HG02973 (cell line): ENCODE data around the gene PYDC2.
A peak's percentile ranks its signal among the peaks of the same experiment; 100 is the strongest.

Source experiments
- ATAC-seq: cut with Tn5 transposase; IDR thresholded peaks from one replicate; pipeline ENCODE4 v1.9.1; 2021; ENCODE audit warnings: moderate library complexity; ENCODE audit not compliant: unreplicated experiment

PYDC2 gene

GRCh38 chr3:191461113-191461595 is at the start of gene PYDC2:
Gene PYDC2, plus strand, starts transcription at chr3:191461163. Its CDS starts 0 bp downstream, at chr3:191461163.
- ATAC-seq, result no peak

DNA sequence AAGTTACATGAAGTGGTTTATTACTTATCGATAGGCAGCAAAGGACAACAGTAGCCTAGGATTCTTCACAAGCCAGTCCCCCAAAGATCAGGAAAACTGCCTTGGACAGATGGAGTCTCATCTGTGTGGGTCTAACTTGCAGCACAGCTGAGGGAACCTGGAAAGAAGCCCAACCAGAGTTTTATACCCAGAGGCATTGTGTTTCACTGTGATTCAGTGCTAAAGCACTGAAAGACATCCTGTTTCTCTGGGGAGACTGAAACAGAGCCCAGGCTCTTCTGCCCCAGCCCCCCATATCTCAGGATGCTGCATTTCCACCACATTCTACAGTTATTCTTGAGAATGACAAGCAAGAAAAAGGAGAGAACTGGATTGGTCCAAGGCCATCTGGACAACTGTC is 48.2 kb upstream of the PYDC2 start:
- no peak for ATAC-seq

DNA sequence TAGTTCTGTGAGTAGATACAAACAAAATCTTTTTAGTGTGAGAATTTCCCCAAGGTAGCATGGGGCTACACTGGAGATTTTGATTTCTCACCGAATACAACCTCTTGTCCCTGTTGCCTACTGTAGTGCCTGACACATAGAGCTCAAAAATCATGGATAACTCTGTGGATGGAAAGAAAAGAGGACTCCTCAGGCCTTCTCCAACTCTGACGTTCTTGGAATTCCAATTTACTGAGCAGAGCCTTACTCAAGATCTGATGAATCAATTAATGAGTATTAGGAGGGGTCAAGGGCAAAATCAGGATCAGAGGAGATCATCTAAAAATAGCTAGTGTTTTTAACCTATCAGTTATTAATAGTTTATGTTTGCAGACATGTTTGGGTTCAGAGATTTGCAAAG is 46.7 kb upstream of the PYDC2 start:
- ATAC-seq, result no peak

GRCh38 chr3:191414732-191415131 is 46.2 kb upstream of the PYDC2 start:
- no peak for ATAC-seq

DNA sequence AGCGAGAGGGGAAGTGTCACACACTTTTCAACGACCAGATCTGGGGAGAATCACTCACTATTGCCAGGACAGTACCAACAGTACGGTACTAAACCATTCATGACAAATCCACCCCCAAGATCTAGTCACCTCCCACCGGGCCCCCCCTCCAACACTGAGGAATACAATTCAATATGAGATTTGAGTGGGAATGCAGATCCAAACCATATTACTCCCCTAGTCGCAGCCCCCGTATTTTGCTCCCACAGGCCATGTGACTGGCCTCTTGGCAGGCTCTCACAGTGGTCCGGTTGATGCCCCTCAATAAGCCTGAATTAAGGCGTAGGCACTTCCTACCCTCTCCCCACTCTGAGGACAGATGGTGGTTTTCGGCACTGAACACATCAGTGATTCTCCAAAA is 45.4 kb upstream of the PYDC2 start:
- ATAC-seq, result no peak

DNA sequence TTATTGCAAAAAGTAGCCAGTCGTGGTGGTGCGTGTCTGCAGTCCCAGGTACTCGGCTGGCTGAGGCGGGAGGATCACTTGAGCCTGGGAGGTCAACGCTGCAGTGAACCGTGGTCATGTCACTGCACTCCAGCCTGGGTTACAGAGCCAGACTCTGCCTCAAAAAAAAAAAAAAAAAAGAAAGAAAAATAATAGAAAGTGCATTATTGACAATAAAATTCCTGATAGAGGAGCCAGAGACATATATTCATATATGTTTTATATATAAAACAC is 43.6 kb upstream of the PYDC2 start:
- no peak for ATAC-seq

DNA sequence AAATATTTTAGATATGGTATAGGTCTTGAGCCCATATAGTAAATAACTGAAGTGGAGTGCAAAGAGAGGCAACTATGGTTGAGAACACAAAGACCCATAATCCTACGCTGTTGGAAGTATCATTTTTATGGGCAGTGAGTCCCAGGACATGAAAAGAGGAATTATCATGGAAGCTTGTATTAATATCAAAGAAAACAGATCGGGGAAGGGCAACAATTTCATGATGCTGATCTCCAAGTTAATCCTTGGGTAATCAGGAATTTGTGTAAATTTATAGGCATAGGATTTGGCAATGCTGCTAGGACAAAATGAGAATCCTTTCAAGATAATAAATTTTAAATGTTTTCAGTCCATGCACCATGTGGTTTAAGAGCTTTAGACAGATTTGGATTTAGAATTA is 40.2 kb upstream of the PYDC2 start:
- no peak for ATAC-seq

- no peak for ATAC-seq
Observed at GRCh38 chr3:191424881-191425280, 36.1 kb upstream of the PYDC2 start.

DNA sequence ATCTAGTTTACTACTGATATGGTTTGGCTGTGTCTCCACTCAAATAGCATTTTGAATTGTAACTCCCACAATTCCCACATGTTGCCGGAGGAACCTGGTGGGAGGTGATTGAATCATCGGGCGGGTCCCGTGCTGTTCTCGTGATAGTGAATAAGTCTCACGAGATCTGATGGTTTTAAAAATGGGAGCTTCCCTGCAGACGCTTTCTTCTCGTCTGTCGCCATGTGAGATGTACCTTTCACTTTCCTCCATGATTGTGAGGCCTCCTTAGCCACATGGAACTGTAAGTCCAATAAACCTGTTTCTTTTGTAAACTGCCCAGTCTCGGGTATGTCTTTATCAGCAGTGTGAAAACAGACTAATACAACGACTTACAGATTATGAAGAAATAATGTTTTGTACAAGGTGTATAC is 35.6 kb upstream of the PYDC2 start:
- ATAC-seq, result no peak

GRCh38 chr3:191426311-191426710 is 34.7 kb upstream of the PYDC2 start:
- no peak for ATAC-seq

DNA sequence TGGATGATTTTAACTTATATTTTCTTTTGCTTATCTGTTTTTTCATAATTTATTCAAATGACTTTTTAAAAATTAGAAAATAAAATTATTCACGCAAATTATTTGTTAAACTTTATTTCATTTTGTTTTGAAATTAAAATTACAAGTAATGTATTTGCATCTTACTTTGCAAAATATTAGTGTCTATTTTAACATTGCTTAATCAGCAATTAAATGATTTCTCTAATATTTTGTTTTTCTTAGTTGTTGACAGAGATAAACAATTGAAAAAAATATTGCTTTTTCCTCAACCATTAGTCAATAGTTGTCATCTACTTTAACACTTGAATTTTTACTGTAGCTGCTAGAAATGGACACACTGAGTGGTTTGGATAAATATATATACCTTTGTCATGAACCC is 32.8 kb upstream of the PYDC2 start:
- ATAC-seq, result no peak

DNA sequence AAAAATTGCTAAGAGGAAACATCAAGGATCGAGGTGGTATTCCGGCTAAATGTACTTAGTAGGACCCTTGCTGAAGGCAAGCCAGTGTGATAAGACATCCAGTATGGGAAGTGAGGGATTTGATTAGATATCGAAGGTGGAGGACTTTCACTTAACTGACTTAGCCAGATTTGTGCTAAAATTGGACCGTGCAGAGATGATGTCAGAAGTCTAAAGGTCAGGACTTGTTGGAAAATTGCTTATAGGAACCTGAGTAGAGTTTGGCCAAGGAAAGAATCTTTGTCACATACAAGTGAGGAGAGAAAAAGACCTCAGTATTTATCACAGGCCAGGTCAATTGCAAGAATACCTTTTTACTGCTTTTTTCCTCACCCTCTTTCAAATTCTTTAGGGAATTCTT is 30.9 kb upstream of the PYDC2 start:
- no peak for ATAC-seq

DNA sequence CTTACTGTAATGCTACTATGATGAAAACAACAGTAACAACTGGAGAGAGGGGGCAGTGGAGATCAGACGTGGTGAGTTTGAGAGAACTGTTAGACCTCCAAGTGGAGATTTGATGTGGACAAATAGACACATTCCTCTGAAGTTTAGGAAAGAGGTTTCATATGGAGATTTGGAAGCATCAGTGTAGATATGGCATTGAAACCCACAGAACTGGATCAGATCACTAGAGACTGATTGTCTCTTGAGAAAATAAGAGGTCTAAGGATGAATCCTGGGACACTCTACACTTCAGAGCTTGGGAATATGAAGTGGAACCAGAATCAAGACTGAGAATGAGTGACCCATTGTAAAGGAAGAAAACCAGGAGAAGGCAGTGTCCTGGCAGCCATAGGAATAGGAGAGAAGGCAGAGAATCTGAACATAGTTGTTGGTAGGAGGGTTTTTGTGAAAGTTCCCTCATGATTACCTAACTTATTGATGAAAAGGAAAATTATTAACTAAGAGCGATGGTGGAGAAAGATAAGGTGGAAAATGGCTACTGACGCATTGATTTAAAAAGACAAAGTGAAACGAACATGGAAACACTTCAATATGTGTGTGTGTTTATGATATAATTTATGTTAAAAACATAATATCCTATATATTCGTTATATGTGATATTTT is 29.7 kb upstream of the PYDC2 start:
- no peak for ATAC-seq

DNA sequence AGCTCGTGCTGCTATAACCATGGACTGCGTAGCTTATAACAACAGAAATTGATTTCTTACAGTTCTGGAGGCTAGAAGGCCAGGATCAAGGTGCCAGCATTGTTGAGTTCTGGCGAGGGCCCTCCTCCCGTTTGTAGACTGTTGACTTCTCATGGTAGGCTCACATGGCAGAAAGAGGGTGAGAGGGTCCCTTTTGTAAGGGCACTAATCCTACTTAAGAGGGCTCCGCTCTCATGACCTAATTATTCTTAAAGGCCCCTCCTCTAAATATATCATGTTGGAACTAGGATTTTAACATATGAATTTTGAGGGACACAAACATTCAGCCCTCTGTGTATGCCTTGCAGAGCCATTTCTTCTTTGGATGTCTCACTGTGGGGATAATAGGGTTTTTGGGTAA is 28.8 kb upstream of the PYDC2 start:
- no peak for ATAC-seq

GRCh38 chr3:191434024-191434423 is 26.9 kb upstream of the PYDC2 start:
- ATAC-seq, result no peak

GRCh38 chr3:191435981-191436380 is 25.0 kb upstream of the PYDC2 start:
- no peak for ATAC-seq

DNA sequence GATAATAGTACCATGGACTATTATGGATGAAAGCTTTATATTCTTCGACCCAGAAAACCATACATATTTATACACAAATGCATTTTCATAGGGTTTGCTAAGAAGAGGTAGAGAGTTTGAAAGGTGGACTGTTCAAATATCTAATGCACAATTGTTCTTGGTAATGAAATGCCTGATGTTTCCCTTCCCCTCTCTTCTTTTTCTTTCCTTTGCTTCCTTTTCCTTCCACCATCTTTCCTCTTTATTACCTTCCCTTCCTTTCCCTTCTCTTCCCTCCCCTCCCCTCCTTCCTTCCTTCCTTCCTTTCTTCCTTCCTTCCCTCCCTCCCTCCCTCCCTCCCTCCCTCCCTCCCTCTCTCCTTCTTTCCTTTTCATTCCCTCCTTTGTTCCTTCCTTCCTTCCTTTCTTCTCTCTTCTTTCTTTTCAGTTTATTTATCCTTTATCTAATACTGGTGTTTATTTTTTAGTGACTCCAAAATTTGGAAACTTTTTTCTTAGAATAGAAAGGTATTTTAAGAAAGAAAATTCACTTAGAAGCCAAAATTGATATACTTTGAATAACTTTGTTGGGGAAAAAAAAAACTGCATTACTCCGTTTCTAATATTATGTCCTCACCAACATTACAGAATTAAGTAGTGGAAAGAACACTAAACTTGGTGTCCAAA is 22.7 kb upstream of the PYDC2 start:
- ATAC-seq, result no peak

DNA sequence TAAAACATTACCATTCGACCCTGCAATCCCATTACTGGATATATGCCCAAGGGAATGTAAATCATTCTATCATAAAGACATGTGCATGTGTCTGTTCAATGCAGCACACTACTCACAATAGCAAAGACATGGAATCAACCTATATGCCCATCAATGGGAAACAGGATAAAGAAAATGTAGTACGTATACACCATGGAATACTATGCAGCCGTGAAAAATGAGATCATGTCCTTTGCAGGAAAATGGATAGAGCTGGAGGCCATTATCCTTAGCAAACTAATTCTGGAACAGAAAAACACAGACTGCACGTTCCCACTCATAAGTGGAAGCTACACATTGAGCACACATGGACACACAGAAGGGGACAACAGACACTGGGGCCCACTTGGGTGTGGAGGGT is 20.4 kb upstream of the PYDC2 start:
- no peak for ATAC-seq

DNA sequence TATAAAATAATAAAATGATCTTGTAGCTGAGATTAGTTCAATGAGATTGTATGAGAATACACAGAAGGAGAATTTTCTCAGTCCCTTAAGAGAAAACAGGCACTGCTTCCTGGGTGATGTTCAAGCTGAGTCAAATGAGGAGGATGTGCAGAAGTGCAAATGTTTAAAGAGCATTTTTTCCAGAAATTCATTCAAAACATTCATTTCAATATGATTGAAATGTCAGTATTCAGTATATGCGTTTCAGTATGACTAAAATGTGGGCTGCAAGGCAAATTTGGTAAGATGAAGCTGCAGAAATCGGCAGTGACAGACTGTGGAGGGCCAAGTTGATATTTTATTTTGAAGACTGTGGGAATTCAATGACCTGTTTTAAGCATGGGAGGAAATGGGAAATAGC is 19.3 kb upstream of the PYDC2 start:
- no peak for ATAC-seq

DNA sequence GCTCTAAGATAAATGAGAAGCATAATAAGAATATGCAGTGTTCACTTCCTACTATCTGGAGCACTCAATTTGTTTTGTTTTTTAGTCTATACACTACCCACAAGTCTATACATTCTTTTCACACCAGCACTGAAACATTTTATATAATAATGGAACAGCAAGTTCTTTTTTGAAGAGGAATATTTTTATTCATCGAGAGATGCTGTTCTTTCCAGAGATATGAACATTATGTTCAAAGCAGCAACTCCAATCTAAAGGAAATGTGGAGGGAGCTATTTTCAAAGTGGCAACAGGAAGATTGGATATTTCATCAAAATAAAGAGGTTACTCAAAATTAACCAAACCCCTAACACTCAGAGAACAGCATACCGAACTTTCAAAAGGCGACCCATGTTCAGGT is 16.4 kb upstream of the PYDC2 start:
- ATAC-seq, result no peak

DNA sequence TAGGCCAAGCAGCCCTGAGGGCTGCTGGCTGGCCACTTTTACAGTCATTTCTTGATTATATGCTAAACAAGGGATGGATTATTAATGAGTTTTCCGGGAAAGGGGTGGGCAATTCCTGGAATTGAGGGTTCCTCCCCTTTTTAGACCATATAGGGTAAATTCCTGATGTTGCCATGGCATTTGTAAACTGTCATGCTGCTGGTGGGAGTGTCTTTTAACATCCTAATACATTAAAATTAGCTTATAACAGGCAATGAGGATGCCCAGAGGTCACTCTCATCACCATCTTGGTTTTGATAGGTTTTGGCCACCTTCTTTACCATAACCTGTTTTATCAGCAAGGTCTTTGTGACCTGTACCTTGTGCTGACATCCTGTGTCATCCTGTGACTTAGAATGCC is 11.7 kb upstream of the PYDC2 start:
- no peak for ATAC-seq

DNA sequence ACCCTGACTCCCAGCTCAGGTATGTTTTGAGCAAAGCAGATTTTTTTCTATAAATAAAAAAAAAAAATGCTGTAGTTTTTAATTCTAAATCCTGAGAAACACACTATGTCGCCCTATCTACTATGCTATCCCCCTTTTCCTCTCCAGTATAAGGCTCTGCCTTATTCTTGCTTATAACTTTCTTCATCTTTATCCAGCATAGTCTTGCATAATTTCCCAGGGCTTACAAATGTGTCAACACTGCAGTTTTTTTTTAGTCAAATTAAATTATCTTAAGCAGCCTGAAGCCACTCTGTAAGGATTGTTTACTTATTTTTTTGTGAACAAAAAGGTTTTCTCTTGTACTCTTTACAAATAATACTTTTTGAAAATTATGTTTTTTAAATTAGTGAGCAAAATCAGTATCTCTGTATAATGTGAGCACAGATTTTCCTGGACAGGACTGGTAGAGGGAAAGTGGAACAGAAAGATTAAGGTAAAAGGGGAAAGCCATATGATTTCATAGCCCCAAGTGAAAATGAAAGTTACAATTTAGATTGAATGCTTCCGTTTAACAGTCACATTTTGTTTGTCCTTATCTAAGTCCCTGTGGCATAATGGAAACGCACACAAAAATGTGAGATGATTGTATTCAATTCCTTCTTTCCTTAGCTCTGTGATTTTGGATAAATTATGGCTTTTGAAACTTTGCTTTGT is 5.6 kb upstream of the PYDC2 start:
- ATAC-seq, result peak; percentile 72
